KOPT-K1 (cell line): ENCODE measurements around the gene CCL5.
"Not testable (repeated sequence)": the region's sequence is repeated elsewhere in the genome, so short reads cannot be mapped to it uniquely, and the experiment has no call there.

Experiments
- H3K27ac ChIP-seq: fragments of 200-600 bp; sonication (generic); 2 replicates; pipeline ENCODE4 v1.5.1; 2016; ENCODE audit warnings: antibody characterized with exemption, mild to moderate bottlenecking, low read depth, low read length; ENCODE audit not compliant: poor library complexity, severe bottlenecking
- H3K36me3 ChIP-seq: fragments of 200-600 bp; sonication (generic); 2 replicates; pipeline ENCODE4 v1.5.1; 2017; ENCODE audit warnings: antibody characterized with exemption, mild to moderate bottlenecking, low read length, moderate library complexity; ENCODE audit not compliant: insufficient read depth
- H3K9me3 ChIP-seq: fragments of 200-600 bp; sonication (generic); 2 replicates; pipeline ENCODE4 v1.5.1; 2017; ENCODE audit warnings: antibody characterized with exemption, low read length, mild to moderate bottlenecking; ENCODE audit not compliant: insufficient read depth, poor library complexity, severe bottlenecking

Gene CCL5

GRCh38 chr17:35906191-35906925, 26.2 kb upstream of the CCL5 start:
- no peak overlapping the region for H3K27ac ChIP-seq

DNA sequence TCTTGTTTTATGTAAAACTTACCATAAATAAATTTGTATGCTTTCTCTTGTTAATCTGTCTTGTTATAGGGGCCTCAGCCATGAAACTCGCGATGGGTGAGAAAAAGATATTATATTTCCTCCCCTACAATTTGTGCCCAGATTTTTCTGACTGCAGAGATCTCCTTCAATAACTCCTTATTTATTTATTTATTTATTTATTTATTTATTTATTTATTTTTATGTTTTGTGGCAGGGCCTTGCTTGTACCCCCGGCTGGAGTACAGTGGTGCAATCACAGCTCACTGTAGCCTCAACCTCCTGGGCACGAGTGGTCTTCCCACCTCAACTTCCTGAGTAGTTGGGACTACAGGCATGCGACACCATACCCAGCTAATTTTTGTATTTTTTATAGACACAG, 23.3 kb upstream of the CCL5 start:
- Histone ChIP-seq H3K36me3 (no peaks in the 10 kb centered on the region), H3K27ac (no peak overlapping the region), H3K9me3 (no peaks in the 10 kb centered on the region)

More at GRCh38 chr17:35906191-35906925, 26.2 kb upstream of the CCL5 start:
- Histone ChIP-seq H3K9me3 (no peaks in the 10 kb centered on the region), H3K36me3 (no peaks in the 10 kb centered on the region)

GRCh38 chr17:35901631-35902175, 21.5 kb upstream of the CCL5 start:
- Histone ChIP-seq H3K9me3 (no peaks in the 10 kb centered on the region), H3K27ac (no peak overlapping the region)

GRCh38 chr17:35900708-35901480, 20.7 kb upstream of the CCL5 start:
- Histone ChIP-seq H3K36me3 (no peaks in the 10 kb centered on the region), H3K27ac (no peak overlapping the region), H3K9me3 (no peaks in the 10 kb centered on the region)

More at GRCh38 chr17:35901631-35902175, 21.5 kb upstream of the CCL5 start:
- H3K36me3 ChIP-seq: no peaks in the 10 kb centered on the region

DNA sequence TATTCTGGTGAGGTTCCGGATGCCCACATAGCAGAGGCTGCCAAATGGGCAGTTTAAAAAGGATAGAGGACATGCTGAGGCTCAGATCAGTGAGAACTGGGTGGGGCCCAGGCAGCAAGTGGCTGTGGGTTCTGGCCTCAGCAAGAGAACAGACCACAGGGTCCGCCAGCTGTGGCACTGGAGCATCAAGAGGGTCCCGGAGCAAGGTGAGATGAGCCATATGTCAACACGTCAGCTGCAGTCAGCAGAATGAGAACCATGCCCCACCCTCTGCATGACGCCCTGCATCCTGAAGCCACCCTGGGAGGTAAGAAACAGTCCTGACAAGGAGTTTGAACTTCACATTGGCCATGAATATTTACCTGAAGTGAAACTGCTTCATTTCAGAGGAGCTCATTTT, 20.1 kb upstream of the CCL5 start:
- no peaks in the 10 kb centered on the region for H3K9me3 ChIP-seq
- H3K27ac ChIP-seq: no peak overlapping the region
- H3K36me3 ChIP-seq: no peaks in the 10 kb centered on the region

DNA sequence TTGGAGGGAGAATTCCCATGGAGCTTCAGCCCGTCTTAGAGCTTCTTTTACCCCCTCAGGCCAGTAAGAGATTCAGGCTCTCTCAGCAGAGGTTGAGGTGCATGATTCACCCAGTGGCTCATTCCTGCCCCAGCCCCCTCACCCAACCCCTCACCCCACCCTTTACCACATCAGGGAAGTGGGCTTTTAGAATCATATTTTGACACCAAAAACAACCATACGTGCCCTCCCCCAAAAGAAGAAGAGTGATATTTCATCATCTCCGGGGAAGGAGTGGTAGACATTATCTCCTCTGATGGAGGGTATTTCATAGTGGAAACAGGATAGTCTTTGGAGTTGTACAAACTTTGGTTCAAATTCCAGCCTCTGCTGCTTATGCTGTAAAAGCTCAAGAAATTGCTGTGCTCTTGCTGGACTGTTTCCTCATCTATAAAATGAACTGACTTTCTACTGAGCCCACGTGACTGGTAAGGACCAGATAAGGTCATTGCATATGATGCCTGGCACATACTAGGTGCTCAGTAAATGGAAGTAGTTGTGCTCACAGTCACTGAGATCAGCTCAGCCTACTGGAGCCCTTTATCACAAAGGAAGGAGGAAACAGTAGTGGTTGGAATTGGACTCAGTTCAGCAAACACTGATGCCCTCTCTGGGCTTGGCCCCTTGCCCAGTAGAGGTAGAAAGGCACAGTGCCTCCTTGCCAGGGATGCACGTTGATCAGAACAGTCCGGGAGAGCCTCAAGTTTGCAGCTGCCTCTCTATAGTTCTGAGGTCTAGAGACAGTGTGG, 18.3 kb upstream of the CCL5 start:
- H3K27ac ChIP-seq: no peak overlapping the region
- H3K9me3 ChIP-seq: no peaks in the 10 kb centered on the region
- H3K36me3 ChIP-seq: no peaks in the 10 kb centered on the region

GRCh38 chr17:35897772-35898171, 17.6 kb upstream of the CCL5 start:
- H3K36me3 ChIP-seq: not testable (repeated sequence)

DNA sequence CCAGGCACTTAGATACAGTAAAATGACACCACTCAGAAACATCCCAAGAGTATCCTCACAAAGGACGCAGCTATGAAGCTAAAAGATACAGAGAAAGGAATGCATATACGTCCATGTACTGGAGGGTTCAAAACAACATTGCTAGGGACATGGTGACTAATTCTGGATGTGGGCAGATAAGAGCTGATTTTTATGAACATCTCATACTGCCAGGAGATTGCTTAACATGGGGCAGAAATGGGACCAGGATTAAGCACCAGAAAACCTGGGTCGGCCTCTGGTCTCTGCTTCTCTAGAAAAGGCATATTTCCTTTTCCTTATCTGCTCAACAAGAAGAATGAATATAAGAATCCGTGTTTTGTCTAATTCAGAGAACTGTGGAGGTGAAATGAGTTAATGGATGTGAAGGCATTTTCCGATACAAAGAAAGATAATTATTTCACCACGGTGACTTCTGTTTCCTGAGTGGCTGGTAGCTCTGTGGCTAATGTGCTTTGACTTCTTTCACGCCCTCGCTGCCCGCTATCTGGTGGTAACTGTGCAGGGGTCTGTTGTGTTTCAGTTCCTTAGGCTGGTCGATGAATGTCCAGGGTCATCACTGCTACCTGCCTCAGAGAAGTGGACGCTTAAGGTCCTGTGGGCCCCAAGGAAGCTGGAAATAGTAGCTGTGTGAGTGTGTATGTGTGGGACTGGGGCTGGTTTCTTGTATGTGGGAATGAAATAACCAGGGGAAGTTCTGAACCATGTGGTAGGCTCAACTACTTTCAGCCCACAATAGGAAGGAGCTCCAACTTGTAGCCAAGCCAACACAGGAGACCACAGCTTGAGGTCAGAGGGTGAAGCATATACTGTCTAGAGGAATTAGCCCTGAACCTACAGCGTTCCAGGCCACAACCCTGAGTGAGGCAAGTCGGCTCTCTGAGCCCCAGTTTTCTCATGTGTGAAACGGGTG, 15.8 kb upstream of the CCL5 start:
- Histone ChIP-seq H3K9me3 (no peaks in the 10 kb centered on the region), H3K36me3 (no peaks in the 10 kb centered on the region), H3K27ac (no peak overlapping the region)

More at GRCh38 chr17:35897772-35898171, 17.6 kb upstream of the CCL5 start:
- H3K9me3 ChIP-seq, H3K27ac ChIP-seq: not testable (repeated sequence)

DNA sequence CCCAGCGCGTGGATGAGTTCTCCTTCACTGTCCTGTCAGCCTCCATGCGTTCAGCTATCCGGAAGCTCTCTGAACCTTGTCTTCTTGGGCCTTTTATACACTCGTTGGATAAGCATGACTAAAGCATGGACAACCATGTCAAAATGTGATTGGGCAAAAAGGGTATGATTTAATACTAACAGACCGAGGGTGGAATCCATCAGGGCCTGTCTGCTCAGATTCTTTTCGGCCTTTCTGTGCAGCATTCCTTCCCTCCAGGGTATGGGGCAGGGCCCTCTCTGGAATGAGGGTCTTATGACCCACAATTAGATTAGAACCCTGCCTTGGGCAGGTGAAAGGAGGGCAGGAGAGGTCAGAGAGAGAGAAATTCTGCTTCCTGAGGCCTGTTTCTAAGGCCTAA, 14.0 kb upstream of the CCL5 start:
- Histone ChIP-seq H3K36me3 (no peaks in the 10 kb centered on the region), H3K9me3 (no peaks in the 10 kb centered on the region), H3K27ac (no peak overlapping the region)

- Histone ChIP-seq H3K27ac (no peak overlapping the region), H3K9me3 (no peaks in the 10 kb centered on the region), H3K36me3 (no peaks in the 10 kb centered on the region)
Measured at GRCh38 chr17:35893751-35894150, 13.6 kb upstream of the CCL5 start.

- H3K9me3 ChIP-seq: no peaks in the 10 kb centered on the region
- no peak overlapping the region for H3K27ac ChIP-seq
- no peaks in the 10 kb centered on the region for H3K36me3 ChIP-seq
Measured at GRCh38 chr17:35892091-35893035, 12.2 kb upstream of the CCL5 start.

DNA sequence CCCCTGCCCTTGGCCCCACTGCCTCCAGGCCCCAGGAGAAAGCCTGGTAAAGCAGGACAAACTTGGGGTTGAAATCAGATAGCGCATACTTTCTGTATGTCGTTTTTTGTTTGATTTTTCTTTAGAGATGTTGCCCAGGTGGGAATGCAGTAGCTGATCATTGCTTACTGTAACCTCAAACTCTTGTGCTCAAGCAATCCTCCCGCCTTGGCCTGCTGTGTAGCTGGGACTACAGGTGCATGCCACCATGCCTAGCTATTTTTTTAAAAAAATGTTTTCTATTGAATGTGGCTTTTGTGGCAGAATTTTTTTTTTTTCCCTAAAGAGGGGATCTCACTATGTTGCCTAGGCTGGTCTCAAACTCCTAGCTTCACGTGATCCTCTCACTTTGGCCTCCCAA, 11.1 kb upstream of the CCL5 start:
- Histone ChIP-seq H3K27ac (no peak overlapping the region), H3K36me3 (no peaks in the 10 kb centered on the region), H3K9me3 (no peaks in the 10 kb centered on the region)

GRCh38 chr17:35890774-35891155, 10.6 kb upstream of the CCL5 start:
- Histone ChIP-seq H3K9me3 (no peaks in the 10 kb centered on the region), H3K36me3 (no peaks in the 10 kb centered on the region), H3K27ac (no peak overlapping the region)
